Liver (tissue), 9 donors: ENCODE results near the gene ADGRD1. TPM values are rescaled to one million over a fixed set of nuclear protein-coding genes. Genes with fewer than 3 reads are reported as not detected.

Experiments used
- DNase-seq: peaks from one replicate; pipeline ENCODE4 v3.0.0-alpha.2; 2017; ENCODE audit warnings: low spot score
- H3K27ac ChIP-seq, 2 donors: one replicate each; pipeline ENCODE4 v1.7.0; 2013; ENCODE audit warnings: inconsistent platforms in 2 of 2, low read length in 2 of 2, control low read depth in 1 of 2, low read depth in 1 of 2, mild to moderate bottlenecking in 1 of 2
- H3K27me3 ChIP-seq, 4 donors: one replicate each; pipeline versions ENCODE4 v1.6.1 to v1.7.0; 2013; ENCODE audit warnings: low read length in 3 of 4, inconsistent platforms in 1 of 4, mild to moderate bottlenecking in 1 of 4, moderate library complexity in 1 of 4; ENCODE audit not compliant: control insufficient read depth in 4 of 4, insufficient read depth in 4 of 4
- H3K36me3 ChIP-seq, 4 donors: one replicate each; pipeline versions ENCODE4 v1.6.1 to v1.7.0; 2013; ENCODE audit warnings: low read length in 3 of 4, mild to moderate bottlenecking in 3 of 4, low read depth in 1 of 4, moderate library complexity in 1 of 4; ENCODE audit not compliant: control insufficient read depth in 4 of 4, insufficient read depth in 3 of 4
- H3K4me1 ChIP-seq, 4 donors: one replicate each; pipeline versions ENCODE4 v1.6.1 to v1.7.0; 2013; ENCODE audit warnings: low read length in 3 of 4, mild to moderate bottlenecking in 3 of 4, moderate library complexity in 1 of 4; ENCODE audit not compliant: control insufficient read depth in 4 of 4, insufficient read depth in 4 of 4
- H3K4me3 ChIP-seq, 3 donors: one replicate each; pipeline versions ENCODE4 v1.6.1 to v1.7.0; 2013; ENCODE audit warnings: low read length in 3 of 3, control low read depth in 1 of 3, low read depth in 1 of 3, mild to moderate bottlenecking in 1 of 3
- H3K9ac ChIP-seq, 2 donors: one replicate each; pipeline ENCODE4 v1.7.0; 2013; ENCODE audit warnings: low read length in 2 of 2, mild to moderate bottlenecking in 2 of 2, moderate library complexity in 2 of 2, control low read depth in 1 of 2, low read depth in 1 of 2
- H3K9me3 ChIP-seq, 4 donors: one replicate each; pipeline versions ENCODE4 v1.6.1 to v1.7.0; 2013; ENCODE audit warnings: low read length in 3 of 4; ENCODE audit not compliant: control insufficient read depth in 4 of 4
- ATF3 ChIP-seq: IDR thresholded peaks from 2 replicates; pipeline ENCODE4 v1.6.1; 2016; ENCODE audit warnings: antibody characterized with exemption
- FOXA1 ChIP-seq: IDR thresholded peaks from 2 replicates; pipeline ENCODE4 v1.6.1; 2016; ENCODE audit warnings: antibody characterized with exemption
- HNF4A ChIP-seq, 2 donors: conservative IDR thresholded peaks; 2 replicates each; pipeline ENCODE4 v1.6.1; 2016; ENCODE audit warnings: antibody characterized with exemption in 2 of 2, mild to moderate bottlenecking in 2 of 2
- NR2F2 ChIP-seq: IDR thresholded peaks from 2 replicates; pipeline ENCODE4 v1.6.1; 2016; ENCODE audit warnings: antibody characterized with exemption
- RAD21 ChIP-seq, 2 donors: IDR thresholded peaks; 2 replicates each; pipeline ENCODE4 v1.6.1; 2016; ENCODE audit warnings: antibody characterized with exemption in 2 of 2, mild to moderate bottlenecking in 2 of 2
- RXRA ChIP-seq, 2 donors: IDR thresholded peaks; 2 replicates each; pipeline ENCODE4 v1.6.1; 2017 to 2018; ENCODE audit warnings: antibody characterized with exemption in 2 of 2, mild to moderate bottlenecking in 1 of 2
- SP1 ChIP-seq: IDR thresholded peaks from 2 replicates; pipeline ENCODE4 v1.6.1; 2018; ENCODE audit warnings: antibody characterized with exemption, mild to moderate bottlenecking
- TAF1 ChIP-seq: conservative IDR thresholded peaks from 2 replicates; pipeline ENCODE4 v1.6.1; 2016; ENCODE audit warnings: antibody characterized with exemption, mild to moderate bottlenecking
- YY1 ChIP-seq: IDR thresholded peaks from 2 replicates; pipeline ENCODE4 v1.6.1; 2016; ENCODE audit warnings: antibody characterized with exemption, mild to moderate bottlenecking
- WGBS: extraction: QIAGEN DNeasy Blood & Tissue Kit; methylation state at CpG from one replicate; pipeline ENCODE4 v1.1.7; 2013; 5-methylcytosine and 5-hydroxymethylcytosine counted together
- polyA plus RNA-seq, 2 donors: library from polyadenylated mRNA; stranded (reverse) in 1 of 2; unstranded in 1 of 2; fragments of 200-250 nt in 1 of 2; fragments of >200 nt in 1 of 2; fragmentation: Nextera tagmentation in 1 of 2; extraction: Ambion mirVana in 1 of 2; gene quantifications; one replicate each; pipeline versions ENCODE4 v1.2.1 to v1.2.3, GENCODE V29; 2013 to 2015
- total RNA-seq, 2 donors: library from RNA; depleted of rRNA; stranded (reverse); fragments of >200 nt; gene quantifications; one replicate each; pipeline ENCODE4 v1.2.3, GENCODE V29; 2014
- TF ChIP-seq, protein P1 (sequence below): IDR thresholded peaks from 2 replicates; pipeline ENCODE4 v1.6.1; 2016; ENCODE audit warnings: antibody characterized with exemption
- TF ChIP-seq, protein P2 (sequence below): IDR thresholded peaks from 2 replicates; pipeline ENCODE4 v1.6.1; 2016; ENCODE audit warnings: antibody characterized with exemption, mild to moderate bottlenecking
- TF ChIP-seq, protein P3 (sequence below): fragments of 150-350 bp; IDR thresholded peaks from 2 replicates; pipeline ENCODE4 v1.5.1; 2017; ENCODE audit warnings: improper control_type of control experiment, low read depth, low read length; ENCODE audit not compliant: missing input control
- TF ChIP-seq, protein P4 (sequence below): IDR thresholded peaks from 2 replicates; pipeline ENCODE4 v1.6.1; 2016; ENCODE audit warnings: antibody characterized with exemption
- donor health status: healthy.
- donor health status: healthy.
- donor health status: healthy.
- donor health status: healthy.
- donor health status: healthy.

The ADGRD1 gene
- total and polyA plus RNA-seq, 4 donors: 2.7 to 7.1 (median 4.6) TPM

DNA sequence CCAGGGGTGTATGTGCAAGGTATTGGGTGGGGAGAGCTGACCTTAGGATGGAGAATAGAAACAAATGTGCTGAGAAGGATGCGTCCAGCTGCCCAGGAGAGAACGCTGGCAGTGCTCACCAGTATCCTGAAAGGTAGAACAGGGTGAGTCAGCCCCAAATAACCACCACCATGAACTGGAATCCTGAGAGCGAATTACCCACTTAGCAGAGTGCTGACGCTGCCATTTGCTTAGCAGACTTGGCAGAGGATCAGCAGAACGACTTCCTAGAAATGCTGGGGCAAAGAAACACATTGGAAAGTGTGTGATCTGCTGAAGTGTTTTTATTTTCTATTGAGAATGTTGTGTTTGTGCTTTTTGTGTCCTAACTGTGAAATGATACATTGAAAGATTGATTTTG, 213.6 kb downstream of the ADGRD1 start:
- no peak for DNase-seq
- no peak overlapping the region for H3K9ac ChIP-seq
- H3K4me3 ChIP-seq: no peak overlapping the region
- H3K27me3 ChIP-seq: peaks cover 0 to 7% (median 0%) of the 10 kb centered on the region in 4 donors
- TF ChIP-seq, protein P1, sequence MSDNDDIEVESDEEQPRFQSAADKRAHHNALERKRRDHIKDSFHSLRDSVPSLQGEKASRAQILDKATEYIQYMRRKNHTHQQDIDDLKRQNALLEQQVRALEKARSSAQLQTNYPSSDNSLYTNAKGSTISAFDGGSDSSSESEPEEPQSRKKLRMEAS: no peak
- no peak for TF ChIP-seq SP1
- 50% methylated on average over 5 of the region's 5 CpGs for WGBS
- H3K4me1 ChIP-seq: no peaks in the 10 kb centered on the region
- no peak overlapping the region for H3K27ac ChIP-seq
- H3K36me3 ChIP-seq: no peaks in the 10 kb centered on the region
- no peaks in the 10 kb centered on the region for H3K9me3 ChIP-seq

- no peak overlapping the region for H3K9ac ChIP-seq
- 64% methylated on average over 4 of the region's 4 CpGs for WGBS
- peaks cover 0 to 17% (median 3%) of the 10 kb centered on the region in 4 donors for H3K9me3 ChIP-seq
- peaks cover 0 to 10% (median 0%) of the 10 kb centered on the region in 4 donors for H3K27me3 ChIP-seq
- TF ChIP-seq RAD21 (IDR thresholded peaks at IDR 0.05) (no peak), RXRA (IDR thresholded peaks at IDR 0.05) (no peak)
- TF ChIP-seq, protein P2, sequence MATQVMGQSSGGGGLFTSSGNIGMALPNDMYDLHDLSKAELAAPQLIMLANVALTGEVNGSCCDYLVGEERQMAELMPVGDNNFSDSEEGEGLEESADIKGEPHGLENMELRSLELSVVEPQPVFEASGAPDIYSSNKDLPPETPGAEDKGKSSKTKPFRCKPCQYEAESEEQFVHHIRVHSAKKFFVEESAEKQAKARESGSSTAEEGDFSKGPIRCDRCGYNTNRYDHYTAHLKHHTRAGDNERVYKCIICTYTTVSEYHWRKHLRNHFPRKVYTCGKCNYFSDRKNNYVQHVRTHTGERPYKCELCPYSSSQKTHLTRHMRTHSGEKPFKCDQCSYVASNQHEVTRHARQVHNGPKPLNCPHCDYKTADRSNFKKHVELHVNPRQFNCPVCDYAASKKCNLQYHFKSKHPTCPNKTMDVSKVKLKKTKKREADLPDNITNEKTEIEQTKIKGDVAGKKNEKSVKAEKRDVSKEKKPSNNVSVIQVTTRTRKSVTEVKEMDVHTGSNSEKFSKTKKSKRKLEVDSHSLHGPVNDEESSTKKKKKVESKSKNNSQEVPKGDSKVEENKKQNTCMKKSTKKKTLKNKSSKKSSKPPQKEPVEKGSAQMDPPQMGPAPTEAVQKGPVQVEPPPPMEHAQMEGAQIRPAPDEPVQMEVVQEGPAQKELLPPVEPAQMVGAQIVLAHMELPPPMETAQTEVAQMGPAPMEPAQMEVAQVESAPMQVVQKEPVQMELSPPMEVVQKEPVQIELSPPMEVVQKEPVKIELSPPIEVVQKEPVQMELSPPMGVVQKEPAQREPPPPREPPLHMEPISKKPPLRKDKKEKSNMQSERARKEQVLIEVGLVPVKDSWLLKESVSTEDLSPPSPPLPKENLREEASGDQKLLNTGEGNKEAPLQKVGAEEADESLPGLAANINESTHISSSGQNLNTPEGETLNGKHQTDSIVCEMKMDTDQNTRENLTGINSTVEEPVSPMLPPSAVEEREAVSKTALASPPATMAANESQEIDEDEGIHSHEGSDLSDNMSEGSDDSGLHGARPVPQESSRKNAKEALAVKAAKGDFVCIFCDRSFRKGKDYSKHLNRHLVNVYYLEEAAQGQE: no peak
- TF ChIP-seq, protein P3, sequence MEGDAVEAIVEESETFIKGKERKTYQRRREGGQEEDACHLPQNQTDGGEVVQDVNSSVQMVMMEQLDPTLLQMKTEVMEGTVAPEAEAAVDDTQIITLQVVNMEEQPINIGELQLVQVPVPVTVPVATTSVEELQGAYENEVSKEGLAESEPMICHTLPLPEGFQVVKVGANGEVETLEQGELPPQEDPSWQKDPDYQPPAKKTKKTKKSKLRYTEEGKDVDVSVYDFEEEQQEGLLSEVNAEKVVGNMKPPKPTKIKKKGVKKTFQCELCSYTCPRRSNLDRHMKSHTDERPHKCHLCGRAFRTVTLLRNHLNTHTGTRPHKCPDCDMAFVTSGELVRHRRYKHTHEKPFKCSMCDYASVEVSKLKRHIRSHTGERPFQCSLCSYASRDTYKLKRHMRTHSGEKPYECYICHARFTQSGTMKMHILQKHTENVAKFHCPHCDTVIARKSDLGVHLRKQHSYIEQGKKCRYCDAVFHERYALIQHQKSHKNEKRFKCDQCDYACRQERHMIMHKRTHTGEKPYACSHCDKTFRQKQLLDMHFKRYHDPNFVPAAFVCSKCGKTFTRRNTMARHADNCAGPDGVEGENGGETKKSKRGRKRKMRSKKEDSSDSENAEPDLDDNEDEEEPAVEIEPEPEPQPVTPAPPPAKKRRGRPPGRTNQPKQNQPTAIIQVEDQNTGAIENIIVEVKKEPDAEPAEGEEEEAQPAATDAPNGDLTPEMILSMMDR: no peak
- H3K4me3 ChIP-seq: no peak overlapping the region
- no peak for DNase-seq
- no peaks in the 10 kb centered on the region for H3K36me3 ChIP-seq
- H3K4me1 ChIP-seq: no peaks in the 10 kb centered on the region
- no peak overlapping the region for H3K27ac ChIP-seq
These were observed 217.3 kb downstream of the ADGRD1 start for GRCh38 chr12:131171029-131171428.

DNA sequence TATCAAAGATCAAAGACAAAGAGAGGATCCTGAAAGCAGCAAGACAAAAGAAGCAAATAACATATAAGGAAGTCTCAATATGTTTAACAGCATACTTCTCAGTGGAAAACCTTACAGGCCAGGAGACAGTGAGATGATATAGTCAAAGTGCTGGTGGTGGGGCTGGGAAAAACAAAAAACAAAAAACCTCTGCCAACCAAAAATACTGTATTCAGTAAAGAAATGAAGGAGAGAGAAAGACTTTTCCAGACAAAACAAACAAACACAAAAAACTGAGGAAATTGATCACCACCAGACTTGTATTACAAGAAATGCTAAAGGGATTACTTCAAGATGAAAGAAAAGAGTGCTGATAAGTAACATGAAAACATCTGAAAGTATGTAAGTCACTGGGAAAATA, 221.2 kb downstream of the ADGRD1 start:
- peaks cover 0 to 17% (median 5%) of the 10 kb centered on the region in 4 donors for H3K9me3 ChIP-seq

More for the DNA sequence above, 221.2 kb downstream of the ADGRD1 start:
- H3K27ac ChIP-seq: no peak overlapping the region
- no peak for DNase-seq
- H3K27me3 ChIP-seq: peaks cover 0 to 7% (median 0%) of the 10 kb centered on the region in 4 donors
- H3K4me3 ChIP-seq: no peak overlapping the region
- H3K36me3 ChIP-seq: no peaks in the 10 kb centered on the region
- TF ChIP-seq FOXA1 (no peak), YY1 (no peak), ATF3 (no peak), TAF1 (no peak), NR2F2 (no peak), RXRA (IDR thresholded peaks at IDR 0.05) (no peak), RAD21 (IDR thresholded peaks at IDR 0.05) (no peak), HNF4A (conservative IDR thresholded peaks at IDR 0.05) (no peak)
- TF ChIP-seq, protein P1: no peak
- TF ChIP-seq, protein P4, sequence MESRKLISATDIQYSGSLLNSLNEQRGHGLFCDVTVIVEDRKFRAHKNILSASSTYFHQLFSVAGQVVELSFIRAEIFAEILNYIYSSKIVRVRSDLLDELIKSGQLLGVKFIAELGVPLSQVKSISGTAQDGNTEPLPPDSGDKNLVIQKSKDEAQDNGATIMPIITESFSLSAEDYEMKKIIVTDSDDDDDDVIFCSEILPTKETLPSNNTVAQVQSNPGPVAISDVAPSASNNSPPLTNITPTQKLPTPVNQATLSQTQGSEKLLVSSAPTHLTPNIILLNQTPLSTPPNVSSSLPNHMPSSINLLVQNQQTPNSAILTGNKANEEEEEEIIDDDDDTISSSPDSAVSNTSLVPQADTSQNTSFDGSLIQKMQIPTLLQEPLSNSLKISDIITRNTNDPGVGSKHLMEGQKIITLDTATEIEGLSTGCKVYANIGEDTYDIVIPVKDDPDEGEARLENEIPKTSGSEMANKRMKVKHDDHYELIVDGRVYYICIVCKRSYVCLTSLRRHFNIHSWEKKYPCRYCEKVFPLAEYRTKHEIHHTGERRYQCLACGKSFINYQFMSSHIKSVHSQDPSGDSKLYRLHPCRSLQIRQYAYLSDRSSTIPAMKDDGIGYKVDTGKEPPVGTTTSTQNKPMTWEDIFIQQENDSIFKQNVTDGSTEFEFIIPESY: no peak
- TF ChIP-seq, protein P2: no peak
- no peaks in the 10 kb centered on the region for H3K4me1 ChIP-seq
- no peak overlapping the region for H3K9ac ChIP-seq
